Measurements from ENCODE around the gene ZFYVE28.

GRCh38 chr4:2426711-2427275 is 8.3 kb upstream of the ZFYVE28 start:
- TF ChIP-seq CTCF (IDR thresholded peaks at IDR 0.05) (no peak), POLR2A (IDR thresholded peaks at IDR 0.05) (no peak), EP300 (IDR thresholded peaks at IDR 0.05) (no peak)
